ENCODE measurements around the gene TMPRSS4. TPM values are rescaled to one million over a fixed set of nuclear protein-coding genes. Genes with fewer than 3 reads are reported as not detected.

The TMPRSS4 gene
- total RNA-seq, 1 experiment from 2014 or later = 99.9 TPM

- Mint-ChIP-seq H3K4me3 (ENCODE audit: low read depth, unreplicated experiment) (peak overlapping the region; percentile 72), H3K27ac (ENCODE audit: unreplicated experiment) (no peak overlapping the region), H3K36me3 (ENCODE audit: insufficient read depth, unreplicated experiment) (peaks cover 27% of the 10 kb centered on the region), H3K27me3 (ENCODE audit: unreplicated experiment) (no peaks in the 10 kb centered on the region), H3K4me1 (ENCODE audit: low read depth, unreplicated experiment) (peaks cover 36% of the 10 kb centered on the region), H3K9me3 (ENCODE audit: low read depth, unreplicated experiment) (no peaks in the 10 kb centered on the region)
- DNase-seq = no peak
- CTCF ChIA-PET = no interaction called here
- intact Hi-C loops (cut with micrococcal nuclease; ENCODE audit: unreplicated experiment) = no loop called here
- TF ChIP-seq CTCF (IDR thresholded peaks at IDR 0.05; ENCODE audit: unreplicated experiment) = no peak
- BruUV-seq (replicated peaks) = no TSS peak
Measured at GRCh38 chr11:118079491-118079890, 2.6 kb downstream of the TMPRSS4 start.

- no peaks in the 10 kb centered on the region for H3K27me3 Mint-ChIP-seq (ENCODE audit: unreplicated experiment)
- BruUV-seq (replicated peaks) = no TSS peak
Measured at GRCh38 chr11:118080296-118080695, 3.4 kb downstream of the TMPRSS4 start.

GRCh38 chr11:118081241-118081958, 4.5 kb downstream of the TMPRSS4 start:
- H3K9me3 Mint-ChIP-seq (ENCODE audit: low read depth, unreplicated experiment) = no peaks in the 10 kb centered on the region
- CTCF ChIA-PET = no interaction called here
- no peak for DNase-seq
- intact Hi-C loops (cut with micrococcal nuclease; ENCODE audit: unreplicated experiment) = no loop called here
- no TSS peak for BruUV-seq (replicated peaks)
- H3K4me1 Mint-ChIP-seq (ENCODE audit: low read depth, unreplicated experiment) = peaks cover 19% of the 10 kb centered on the region
- H3K4me3 Mint-ChIP-seq (ENCODE audit: low read depth, unreplicated experiment) = no peak overlapping the region
- no peak overlapping the region for H3K27ac Mint-ChIP-seq (ENCODE audit: unreplicated experiment)
- TF ChIP-seq CTCF (IDR thresholded peaks at IDR 0.05; ENCODE audit: unreplicated experiment) = no peak
- no peaks in the 10 kb centered on the region for H3K27me3 Mint-ChIP-seq (ENCODE audit: unreplicated experiment)
- peaks cover 26% of the 10 kb centered on the region for H3K36me3 Mint-ChIP-seq (ENCODE audit: insufficient read depth, unreplicated experiment)

More at GRCh38 chr11:118080296-118080695, 3.4 kb downstream of the TMPRSS4 start:
- Mint-ChIP-seq H3K4me1 (ENCODE audit: low read depth, unreplicated experiment) (peaks cover 29% of the 10 kb centered on the region), H3K4me3 (ENCODE audit: low read depth, unreplicated experiment) (no peak overlapping the region), H3K9me3 (ENCODE audit: low read depth, unreplicated experiment) (no peaks in the 10 kb centered on the region), H3K27ac (ENCODE audit: unreplicated experiment) (no peak overlapping the region), H3K36me3 (ENCODE audit: insufficient read depth, unreplicated experiment) (peaks cover 27% of the 10 kb centered on the region)
- DNase-seq = no peak
- CTCF ChIA-PET = no interaction called here
- TF ChIP-seq CTCF (IDR thresholded peaks at IDR 0.05; ENCODE audit: unreplicated experiment) = no peak
- intact Hi-C loops (cut with micrococcal nuclease; ENCODE audit: unreplicated experiment) = no loop called here

GRCh38 chr11:118082880-118083552, 6.1 kb downstream of the TMPRSS4 start:
- TF ChIP-seq CTCF (IDR thresholded peaks at IDR 0.05; ENCODE audit: unreplicated experiment) = no peak
- Mint-ChIP-seq H3K36me3 (ENCODE audit: insufficient read depth, unreplicated experiment) (peaks cover 12% of the 10 kb centered on the region), H3K9me3 (ENCODE audit: low read depth, unreplicated experiment) (no peaks in the 10 kb centered on the region), H3K4me1 (ENCODE audit: low read depth, unreplicated experiment) (peaks cover 8% of the 10 kb centered on the region), H3K27ac (ENCODE audit: unreplicated experiment) (no peak overlapping the region), H3K27me3 (ENCODE audit: unreplicated experiment) (no peaks in the 10 kb centered on the region), H3K4me3 (ENCODE audit: low read depth, unreplicated experiment) (no peak overlapping the region)
- DNase-seq = no peak
- CTCF ChIA-PET = no interaction called here
- intact Hi-C loops (cut with micrococcal nuclease; ENCODE audit: unreplicated experiment) = no loop called here
- BruUV-seq (replicated peaks) = no TSS peak
